Endodermal cell (in vitro differentiated cells): ENCODE results near the gene KIAA1217. TPM values are rescaled to one million over a fixed set of nuclear protein-coding genes. Genes with fewer than 3 reads are reported as not detected.

Source experiments
- DNase-seq: peaks from one replicate; pipeline ENCODE4 v3.0.0-alpha.2; 2017
- H3K27ac ChIP-seq: 2 replicates; pipeline ENCODE4 v1.5.1; 2013; ENCODE audit warnings: mild to moderate bottlenecking, low read depth, low read length, moderate library complexity
- H3K27me3 ChIP-seq: 2 replicates; pipeline ENCODE4 v1.6.1; 2013; ENCODE audit warnings: mild to moderate bottlenecking, low read length, moderate library complexity; ENCODE audit not compliant: insufficient read depth, control insufficient read depth, poor library complexity, severe bottlenecking
- H3K36me3 ChIP-seq: 2 replicates; pipeline ENCODE4 v1.7.0; 2013; ENCODE audit warnings: mild to moderate bottlenecking, low read length, moderate library complexity; ENCODE audit not compliant: control insufficient read depth, insufficient read depth
- H3K4me1 ChIP-seq: one replicate; pipeline ENCODE4 v1.7.0; 2013; ENCODE audit warnings: low read length; ENCODE audit not compliant: control insufficient read depth, insufficient read depth
- H3K4me3 ChIP-seq: 2 replicates; pipeline ENCODE4 v1.5.1; 2013; ENCODE audit warnings: mild to moderate bottlenecking, low read length, moderate library complexity
- H3K9ac ChIP-seq: 2 replicates; pipeline ENCODE4 v1.6.1; 2013; ENCODE audit warnings: mild to moderate bottlenecking, low read length, moderate library complexity; ENCODE audit not compliant: poor library complexity, severe bottlenecking; ENCODE audit errors: extremely low read depth
- H3K9me3 ChIP-seq: 2 replicates; pipeline ENCODE4 v1.6.1; 2013; ENCODE audit warnings: mild to moderate bottlenecking, low read length, moderate library complexity; ENCODE audit not compliant: control insufficient read depth
- H3K27ac Mint-ChIP-seq: 2 replicates; pipeline ENCODE4 v1.8.0; 2020; ENCODE audit warnings: mixed read lengths
- H3K27me3 Mint-ChIP-seq: 2 replicates; pipeline ENCODE4 v1.8.0; 2021; ENCODE audit warnings: mild to moderate bottlenecking, mixed read lengths; ENCODE audit not compliant: insufficient read depth
- H3K36me3 Mint-ChIP-seq: 2 replicates; pipeline ENCODE4 v1.8.0; 2020; ENCODE audit warnings: low read depth, mixed read lengths
- H3K4me1 Mint-ChIP-seq: 2 replicates; pipeline ENCODE4 v1.8.0; 2020; ENCODE audit warnings: mixed read lengths
- H3K4me3 Mint-ChIP-seq: 2 replicates; pipeline ENCODE4 v1.8.0; 2020; ENCODE audit warnings: mild to moderate bottlenecking, moderate library complexity, mixed read lengths
- H3K9me3 Mint-ChIP-seq: 2 replicates; pipeline ENCODE4 v1.8.0; 2020; ENCODE audit warnings: mild to moderate bottlenecking, mixed read lengths
- CTCF ChIP-seq: fragments of 200-600 bp; sonication (generic); conservative IDR thresholded peaks from 2 replicates; pipeline ENCODE4 v1.5.0; 2021; ENCODE audit warnings: antibody characterized with exemption, mild to moderate bottlenecking
- WGBS, 2 experiments: methylation state at CpG; one replicate each; pipeline versions ENCODE4 v1.1.5 to v1.1.7; 2013; ENCODE audit warnings: missing lambda C conversion rate in 2 of 2, mixed read lengths in 1 of 2; ENCODE audit not compliant: insufficient coverage in 1 of 2, insufficient read length in 1 of 2; 5-methylcytosine and 5-hydroxymethylcytosine counted together
- total RNA-seq, 2 donors: library from RNA; stranded (reverse); fragmentation: NEBNext Ultra II Directional in 1 of 2; extraction: Animal tissue kit (Norgen Biotek cat#: 25700) in 1 of 2; gene quantifications; 2 replicates in 1 of 2; 3 replicates in 1 of 2; pipeline ENCODE4 v1.2.1, GENCODE V29; 2021

Gene KIAA1217
- total RNA-seq, 2 donors from 2014 or later = 25.4 to 27.2 TPM

- Mint-ChIP-seq H3K27ac (no peak overlapping the region), H3K27me3 (peaks cover 2% of the 10 kb centered on the region), H3K36me3 (no peaks in the 10 kb centered on the region), H3K4me3 (no peak overlapping the region), H3K9me3 (no peaks in the 10 kb centered on the region), H3K4me1 (peaks cover 12% of the 10 kb centered on the region)
- no peak for TF ChIP-seq CTCF
- no peak for DNase-seq
- no peak overlapping the region for H3K9ac ChIP-seq
- H3K4me1 ChIP-seq = no peaks in the 10 kb centered on the region
- H3K36me3 ChIP-seq = no peaks in the 10 kb centered on the region
- H3K4me3 ChIP-seq = no peak overlapping the region
- H3K27me3 ChIP-seq = no peaks in the 10 kb centered on the region
- H3K9me3 ChIP-seq = no peaks in the 10 kb centered on the region
- H3K27ac ChIP-seq = no peak overlapping the region
- 92 to 93% methylated on average over 8 to 9 of the region's 9 CpGs for WGBS, 2 experiments
These were observed 365.2 kb downstream of the KIAA1217 start for GRCh38 chr10:24574161-24574560.

- no peaks in the 10 kb centered on the region for H3K9me3 Mint-ChIP-seq
- Histone ChIP-seq H3K27me3 (no peaks in the 10 kb centered on the region), H3K4me3 (no peak overlapping the region), H3K36me3 (no peaks in the 10 kb centered on the region), H3K4me1 (no peaks in the 10 kb centered on the region), H3K9ac (no peak overlapping the region), H3K27ac (no peak overlapping the region), H3K9me3 (no peaks in the 10 kb centered on the region)
- H3K4me1 Mint-ChIP-seq = peaks cover 12% of the 10 kb centered on the region
- H3K27me3 Mint-ChIP-seq = peaks cover 2% of the 10 kb centered on the region
- DNase-seq = no peak
- TF ChIP-seq CTCF = peak; percentile 29
- 91 to 100% methylated on average over 2 to 3 of the region's 3 CpGs for WGBS, 2 experiments
- H3K27ac Mint-ChIP-seq = no peak overlapping the region
- no peaks in the 10 kb centered on the region for H3K36me3 Mint-ChIP-seq
- H3K4me3 Mint-ChIP-seq = no peak overlapping the region
These were observed 365.7 kb downstream of the KIAA1217 start for GRCh38 chr10:24574578-24575155.

GRCh38 chr10:24575481-24576002 lies 366.6 kb downstream of the KIAA1217 start:
- no peaks in the 10 kb centered on the region for H3K36me3 Mint-ChIP-seq
- WGBS, 2 experiments = 94 to 98% methylated on average over 9 to 10 of the region's 10 CpGs
- H3K9ac ChIP-seq = no peak overlapping the region
- no peak for TF ChIP-seq CTCF
- H3K9me3 ChIP-seq = no peaks in the 10 kb centered on the region
- H3K27ac ChIP-seq = no peak overlapping the region
- H3K27ac Mint-ChIP-seq = no peak overlapping the region
- H3K4me3 ChIP-seq = no peak overlapping the region
- peaks cover 2% of the 10 kb centered on the region for H3K27me3 Mint-ChIP-seq
- no peaks in the 10 kb centered on the region for H3K36me3 ChIP-seq
- DNase-seq = no peak
- no peaks in the 10 kb centered on the region for H3K4me1 ChIP-seq
- no peak overlapping the region for H3K4me3 Mint-ChIP-seq
- H3K27me3 ChIP-seq = no peaks in the 10 kb centered on the region
- H3K4me1 Mint-ChIP-seq = peaks cover 12% of the 10 kb centered on the region
- H3K9me3 Mint-ChIP-seq = no peaks in the 10 kb centered on the region
